ENCODE measurements around the gene LEFTY1.
"Not testable (repeated sequence)": the region's sequence is repeated elsewhere in the genome, so short reads cannot be mapped to it uniquely, and the experiment has no call there.

LEFTY1 gene

GRCh38 chr1:225888898-225889601 lies at the start of gene LEFTY1:
Gene LEFTY1 (minus strand): TSS chr1:225889146. CDS start chr1:225889066, 80 bp downstream.
- DNase-seq (ENCODE audit: low spot score), result no peak

- DNase-seq (ENCODE audit: low spot score), result no peak
Measured at GRCh38 chr1:225937048-225937968, 48.4 kb upstream of the LEFTY1 start.

- DNase-seq (ENCODE audit: low spot score), result no peak
Measured at GRCh38 chr1:225936523-225936922, 47.6 kb upstream of the LEFTY1 start.

- not testable (repeated sequence) for DNase-seq (ENCODE audit: low spot score)
Measured at GRCh38 chr1:225936086-225936485, 47.1 kb upstream of the LEFTY1 start.

- DNase-seq (ENCODE audit: low spot score), result no peak
Measured at GRCh38 chr1:225934711-225935110, 45.8 kb upstream of the LEFTY1 start.

- no peak for DNase-seq (ENCODE audit: low spot score)
Measured at GRCh38 chr1:225933072-225933471, 44.1 kb upstream of the LEFTY1 start.

GRCh38 chr1:225931270-225932136 lies 42.6 kb upstream of the LEFTY1 start:
- no peak for DNase-seq (ENCODE audit: low spot score)

GRCh38 chr1:225930566-225930965 lies 41.6 kb upstream of the LEFTY1 start:
- DNase-seq (ENCODE audit: low spot score), result no peak

- not testable (repeated sequence) for DNase-seq (ENCODE audit: low spot score)
Measured at GRCh38 chr1:225929462-225929861, 40.5 kb upstream of the LEFTY1 start.

GRCh38 chr1:225928186-225929175 lies 39.5 kb upstream of the LEFTY1 start:
- DNase-seq (ENCODE audit: low spot score), result no peak

GRCh38 chr1:225926551-225927113 lies 37.7 kb upstream of the LEFTY1 start:
- no peak for DNase-seq (ENCODE audit: low spot score)

- peak; percentile 100 for DNase-seq (ENCODE audit: low spot score)
Measured at GRCh38 chr1:225923692-225924555, 35.0 kb upstream of the LEFTY1 start, which contains the start of gene PYCR2. Gene PYCR2 (minus strand): TSS chr1:225924250. CDS start chr1:225924110, 140 bp downstream.

- DNase-seq (ENCODE audit: low spot score), result no peak
Measured at GRCh38 chr1:225923381-225923691, 34.4 kb upstream of the LEFTY1 start.

GRCh38 chr1:225921734-225922709 lies 33.1 kb upstream of the LEFTY1 start:
- DNase-seq (ENCODE audit: low spot score), result no peak

- no peak for DNase-seq (ENCODE audit: low spot score)
Measured at GRCh38 chr1:225919906-225920305, 31.0 kb upstream of the LEFTY1 start.

- no peak for DNase-seq (ENCODE audit: low spot score)
Measured at GRCh38 chr1:225918280-225918679, 29.3 kb upstream of the LEFTY1 start.

- no peak for DNase-seq (ENCODE audit: low spot score)
Measured at GRCh38 chr1:225917536-225917935, 28.6 kb upstream of the LEFTY1 start.

- no peak for DNase-seq (ENCODE audit: low spot score)
Measured at GRCh38 chr1:225917101-225917500, 28.2 kb upstream of the LEFTY1 start.
